ENCODE data around the gene OR10H5. TPM values are rescaled to one million over a fixed set of nuclear protein-coding genes. Genes with fewer than 3 reads are reported as not detected.
"Not testable (repeated sequence)": the region's sequence is repeated elsewhere in the genome, so short reads cannot be mapped to it uniquely, and the experiment has no call there.

Gene OR10H5
- total RNA-seq, 1 donor from 2014 or later = not detected

DNA sequence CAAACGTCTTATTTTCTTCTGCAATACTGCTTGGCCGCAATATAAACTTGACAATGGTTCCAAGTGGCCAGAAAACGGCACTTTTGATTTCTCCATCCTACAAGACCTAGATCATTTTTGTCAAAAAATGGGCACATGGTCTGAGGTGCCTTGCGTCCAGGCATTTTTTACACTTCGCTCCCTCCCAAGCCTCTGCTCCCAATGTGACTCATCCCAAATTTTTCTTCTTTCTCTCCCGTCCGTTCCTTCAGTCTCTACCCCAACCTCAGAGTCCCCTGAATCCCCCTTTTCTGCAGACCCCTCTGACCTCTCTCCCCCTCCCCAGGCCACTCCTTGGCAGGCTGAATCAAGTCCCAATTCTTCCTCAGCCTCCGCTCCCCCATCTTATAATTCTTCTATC lies 42.3 kb downstream of the OR10H5 start:
- Mint-ChIP-seq H3K9me3 (peaks cover 12% of the 10 kb centered on the region), H3K36me3 (no peaks in the 10 kb centered on the region), H3K4me1 (ENCODE audit: unreplicated experiment) (no peaks in the 10 kb centered on the region), H3K27ac (no peak overlapping the region), H3K4me3 (no peak overlapping the region), H3K27me3 (no peaks in the 10 kb centered on the region)
- TF ChIP-seq, protein P1, sequence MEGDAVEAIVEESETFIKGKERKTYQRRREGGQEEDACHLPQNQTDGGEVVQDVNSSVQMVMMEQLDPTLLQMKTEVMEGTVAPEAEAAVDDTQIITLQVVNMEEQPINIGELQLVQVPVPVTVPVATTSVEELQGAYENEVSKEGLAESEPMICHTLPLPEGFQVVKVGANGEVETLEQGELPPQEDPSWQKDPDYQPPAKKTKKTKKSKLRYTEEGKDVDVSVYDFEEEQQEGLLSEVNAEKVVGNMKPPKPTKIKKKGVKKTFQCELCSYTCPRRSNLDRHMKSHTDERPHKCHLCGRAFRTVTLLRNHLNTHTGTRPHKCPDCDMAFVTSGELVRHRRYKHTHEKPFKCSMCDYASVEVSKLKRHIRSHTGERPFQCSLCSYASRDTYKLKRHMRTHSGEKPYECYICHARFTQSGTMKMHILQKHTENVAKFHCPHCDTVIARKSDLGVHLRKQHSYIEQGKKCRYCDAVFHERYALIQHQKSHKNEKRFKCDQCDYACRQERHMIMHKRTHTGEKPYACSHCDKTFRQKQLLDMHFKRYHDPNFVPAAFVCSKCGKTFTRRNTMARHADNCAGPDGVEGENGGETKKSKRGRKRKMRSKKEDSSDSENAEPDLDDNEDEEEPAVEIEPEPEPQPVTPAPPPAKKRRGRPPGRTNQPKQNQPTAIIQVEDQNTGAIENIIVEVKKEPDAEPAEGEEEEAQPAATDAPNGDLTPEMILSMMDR (conservative IDR thresholded peaks at IDR 0.05) = no peak
- DNase-seq (ENCODE audit: extremely low spot score, unreplicated experiment) = no peak

DNA sequence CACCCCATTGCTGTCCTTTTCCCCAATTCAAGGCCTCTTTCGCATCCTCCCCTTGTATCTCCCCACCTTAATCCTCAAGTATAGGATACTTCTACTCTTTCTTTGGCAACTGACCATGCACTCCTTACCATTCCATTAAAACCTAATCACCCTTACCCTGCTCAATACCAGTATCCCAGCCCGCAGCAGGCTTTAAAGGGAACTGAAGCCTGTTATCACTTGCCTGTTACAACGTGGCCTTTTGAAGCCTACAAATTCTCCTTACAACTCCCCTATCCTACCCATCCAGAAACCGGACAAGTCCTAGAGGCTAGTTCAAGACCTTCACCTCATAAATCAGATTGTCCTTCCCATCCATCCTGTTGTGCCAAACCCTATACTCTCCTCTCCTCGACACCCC lies 44.2 kb downstream of the OR10H5 start:
- Mint-ChIP-seq H3K27ac (no peak overlapping the region), H3K4me1 (ENCODE audit: unreplicated experiment) (no peaks in the 10 kb centered on the region), H3K4me3 (no peak overlapping the region), H3K36me3 (no peaks in the 10 kb centered on the region), H3K27me3 (no peaks in the 10 kb centered on the region), H3K9me3 (peaks cover 18% of the 10 kb centered on the region)
- TF ChIP-seq, protein P1 (conservative IDR thresholded peaks at IDR 0.05) = no peak
- DNase-seq (ENCODE audit: extremely low spot score, unreplicated experiment) = no peak

DNA sequence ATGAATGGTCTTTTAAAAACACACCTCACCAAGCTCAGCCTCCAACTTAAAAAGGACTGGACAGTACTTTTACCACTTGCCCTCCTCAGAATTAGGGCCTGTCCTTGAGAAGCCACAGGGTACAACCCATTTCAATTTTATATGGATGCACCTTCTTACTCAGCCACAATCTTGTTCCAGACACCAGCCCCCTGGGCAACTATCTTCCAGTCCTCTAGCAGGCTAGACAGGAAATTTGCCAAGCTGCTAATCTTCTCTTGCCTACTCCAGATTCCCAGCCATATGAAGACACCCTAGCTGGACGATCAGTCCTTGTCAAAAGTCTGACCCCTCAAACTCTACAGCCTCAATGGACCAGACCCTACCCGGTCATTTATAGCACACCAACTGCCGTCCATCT lies 46.8 kb downstream of the OR10H5 start:
- H3K36me3 Mint-ChIP-seq; H3K27ac Mint-ChIP-seq; H3K27me3 Mint-ChIP-seq; H3K4me1 Mint-ChIP-seq (ENCODE audit: unreplicated experiment); DNase-seq (ENCODE audit: extremely low spot score, unreplicated experiment); H3K4me3 Mint-ChIP-seq: not testable (repeated sequence)
- H3K9me3 Mint-ChIP-seq = peaks cover 13% of the 10 kb centered on the region

DNA sequence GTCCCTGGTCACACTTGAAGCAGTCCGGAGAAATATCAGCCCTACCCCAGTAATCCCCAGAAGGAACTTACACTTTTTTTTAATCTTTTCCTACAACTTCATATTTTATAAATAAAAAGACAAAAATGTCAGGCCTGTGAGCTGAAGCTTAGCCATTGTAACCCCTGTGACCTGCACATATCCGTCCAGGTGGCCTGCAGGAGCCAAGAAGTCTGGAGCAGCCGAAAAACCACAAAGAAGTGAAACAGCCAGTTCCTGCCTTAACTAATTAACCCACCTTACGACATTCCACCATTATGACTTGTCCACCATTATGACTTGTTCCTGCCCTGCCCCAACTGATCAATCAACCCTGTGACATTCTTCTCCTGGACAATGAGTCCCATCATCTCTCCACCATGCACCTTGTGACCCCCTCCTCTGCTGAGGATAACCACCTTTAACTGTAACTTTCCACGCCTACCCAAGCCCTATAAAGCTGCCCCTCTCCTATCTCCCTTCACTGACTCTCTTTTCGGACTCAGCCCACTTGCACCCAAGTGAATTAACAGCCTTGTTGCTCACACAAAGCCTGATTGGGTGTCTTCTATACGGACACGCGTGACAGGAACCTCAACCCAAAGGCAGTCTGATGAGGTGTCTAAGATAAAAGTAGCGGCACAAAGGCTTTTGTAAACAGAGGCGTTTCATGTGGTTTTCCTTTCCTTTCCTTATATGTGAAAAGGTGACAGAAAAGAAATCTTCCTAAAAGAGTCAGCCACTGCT lies 48.3 kb downstream of the OR10H5 start:
- H3K4me1 Mint-ChIP-seq (ENCODE audit: unreplicated experiment); H3K27ac Mint-ChIP-seq; H3K36me3 Mint-ChIP-seq; H3K4me3 Mint-ChIP-seq; H3K27me3 Mint-ChIP-seq; DNase-seq (ENCODE audit: extremely low spot score, unreplicated experiment); H3K9me3 Mint-ChIP-seq: not testable (repeated sequence)

DNA sequence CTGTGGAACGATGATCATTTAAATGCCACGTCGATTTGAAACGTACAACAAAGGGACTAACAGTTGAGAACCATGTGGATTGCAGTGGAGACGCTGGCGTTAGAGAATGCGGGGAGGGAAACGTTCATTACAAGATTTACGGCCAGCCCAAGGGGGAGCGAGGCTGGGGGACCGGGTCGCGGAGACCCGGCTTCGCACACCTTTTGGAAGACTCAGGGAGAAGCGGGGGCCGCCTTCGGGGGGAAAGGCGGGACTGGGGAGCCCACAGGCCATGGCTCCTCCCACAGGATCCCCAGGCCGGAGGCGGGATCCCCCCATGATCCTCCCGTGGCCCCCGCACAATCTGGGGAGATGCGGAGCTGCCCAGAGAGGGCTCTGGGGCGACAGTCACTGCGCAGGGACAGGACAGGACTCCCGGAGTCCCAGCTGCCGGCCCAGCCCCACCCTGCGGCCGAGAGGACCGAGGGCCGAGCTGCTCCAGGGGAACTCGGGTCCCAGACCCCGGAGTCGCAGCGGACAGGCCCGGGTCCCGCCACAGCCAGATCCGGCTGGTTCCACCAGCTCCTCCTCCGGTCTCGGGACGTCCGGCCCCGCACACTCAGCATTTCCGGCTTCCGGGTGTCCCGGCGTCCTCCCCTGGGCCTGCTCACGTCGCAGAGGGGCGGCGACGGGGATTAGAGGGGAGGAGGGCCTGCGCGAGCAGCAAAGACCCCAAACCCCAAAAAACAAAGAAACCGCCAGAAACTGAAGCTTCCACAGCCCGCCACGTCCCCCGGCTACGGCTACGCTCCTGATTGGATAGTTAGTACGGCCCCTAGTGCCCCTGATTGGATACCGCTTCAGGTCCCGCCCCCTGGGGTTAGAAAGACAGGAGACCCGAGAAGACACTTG lies 49.1 kb downstream of the OR10H5 start:
- TF ChIP-seq, protein P1 (conservative IDR thresholded peaks at IDR 0.05) = no peak
- Mint-ChIP-seq H3K4me3 (no peak overlapping the region), H3K9me3 (peaks cover 6% of the 10 kb centered on the region), H3K27ac (no peak overlapping the region), H3K36me3 (no peaks in the 10 kb centered on the region), H3K27me3 (no peaks in the 10 kb centered on the region), H3K4me1 (ENCODE audit: unreplicated experiment) (no peaks in the 10 kb centered on the region)
- no peak for DNase-seq (ENCODE audit: extremely low spot score, unreplicated experiment)

DNA sequence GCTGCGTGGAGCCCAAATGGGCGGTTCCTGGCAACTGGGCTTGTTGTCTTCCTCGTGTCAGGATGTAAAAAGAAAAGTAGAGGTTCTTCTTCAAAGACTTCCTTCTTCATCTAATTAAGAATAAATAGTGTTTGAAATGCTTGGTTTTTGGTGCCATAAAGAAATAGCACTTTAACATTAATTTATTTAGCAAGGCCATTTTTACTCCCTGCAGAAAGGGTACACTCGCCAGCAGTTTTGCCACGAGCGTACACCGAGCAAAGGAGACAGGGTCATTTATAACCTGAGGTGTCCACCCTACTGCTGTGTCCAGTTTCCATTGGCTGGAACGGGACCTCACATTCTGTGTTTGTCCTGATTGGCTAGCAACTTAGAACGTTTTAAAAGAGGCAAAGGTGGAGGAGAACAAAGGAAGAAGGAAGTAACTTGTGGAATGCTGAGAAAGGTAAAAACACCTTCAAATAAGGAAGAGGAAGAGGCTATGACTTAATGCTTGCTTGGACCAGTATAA lies 49.8 kb downstream of the OR10H5 start:
- H3K36me3 Mint-ChIP-seq = no peaks in the 10 kb centered on the region
- no peak overlapping the region for H3K4me3 Mint-ChIP-seq
- TF ChIP-seq, protein P1 (conservative IDR thresholded peaks at IDR 0.05) = no peak
- peaks cover 7% of the 10 kb centered on the region for H3K9me3 Mint-ChIP-seq
- DNase-seq (ENCODE audit: extremely low spot score, unreplicated experiment) = no peak
- no peaks in the 10 kb centered on the region for H3K27me3 Mint-ChIP-seq
- H3K27ac Mint-ChIP-seq = no peak overlapping the region
- no peaks in the 10 kb centered on the region for H3K4me1 Mint-ChIP-seq (ENCODE audit: unreplicated experiment)

Data from type B pancreatic cell (in vitro differentiated cells).